Adipose tissue (tissue), 3 donors: Measurements from ENCODE around the gene SPRED2. TPM values are rescaled to one million over a fixed set of nuclear protein-coding genes. Genes with fewer than 3 reads are reported as not detected.

Experiments
- H3K27ac ChIP-seq: one replicate; pipeline ENCODE4 v1.5.1; 2013; ENCODE audit warnings: low read depth, low read length
- WGBS, 3 donors: extraction: QIAGEN DNeasy Blood & Tissue Kit; methylation state at CpG; one replicate each; pipeline ENCODE4 v1.1.7; 2013; 5-methylcytosine and 5-hydroxymethylcytosine counted together
- polyA plus RNA-seq, 3 donors: library from polyadenylated mRNA; stranded (reverse); fragments of 200-250 nt; gene quantifications; one replicate each; pipeline ENCODE4 v1.2.3, GENCODE V29; 2013
- donor health status: healthy with polysubstance abuse.
- donor health status: Bipolar disorder and iron deficiency.
- donor health status: healthy.

The SPRED2 gene
- polyA plus RNA-seq, 3 donors, result 8.0 to 21.1 (median 20.8) TPM

DNA sequence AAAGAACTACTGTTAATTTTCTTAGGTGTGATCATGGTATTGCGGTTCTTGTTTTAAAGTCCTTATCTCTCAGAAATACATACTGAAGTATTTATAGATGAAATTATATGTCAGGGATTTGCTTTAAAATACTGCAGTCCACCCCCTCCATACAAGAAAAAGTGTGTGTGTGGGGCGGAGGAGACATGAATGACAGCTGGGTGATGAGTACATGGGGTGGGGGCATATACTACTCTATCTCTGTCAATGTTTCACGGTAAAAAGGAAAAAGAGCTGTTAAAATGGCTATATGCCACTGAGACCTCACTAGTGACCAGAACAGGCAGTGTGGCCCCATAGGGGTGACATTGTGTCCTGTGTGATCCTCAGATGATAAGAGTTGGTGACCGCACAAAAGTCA lies 54.1 kb downstream of the SPRED2 start:
- H3K27ac ChIP-seq, result no peak overlapping the region
- WGBS, 3 donors, result 88 to 95% (median 89%) methylated on average over 4 of the region's 4 CpGs

DNA sequence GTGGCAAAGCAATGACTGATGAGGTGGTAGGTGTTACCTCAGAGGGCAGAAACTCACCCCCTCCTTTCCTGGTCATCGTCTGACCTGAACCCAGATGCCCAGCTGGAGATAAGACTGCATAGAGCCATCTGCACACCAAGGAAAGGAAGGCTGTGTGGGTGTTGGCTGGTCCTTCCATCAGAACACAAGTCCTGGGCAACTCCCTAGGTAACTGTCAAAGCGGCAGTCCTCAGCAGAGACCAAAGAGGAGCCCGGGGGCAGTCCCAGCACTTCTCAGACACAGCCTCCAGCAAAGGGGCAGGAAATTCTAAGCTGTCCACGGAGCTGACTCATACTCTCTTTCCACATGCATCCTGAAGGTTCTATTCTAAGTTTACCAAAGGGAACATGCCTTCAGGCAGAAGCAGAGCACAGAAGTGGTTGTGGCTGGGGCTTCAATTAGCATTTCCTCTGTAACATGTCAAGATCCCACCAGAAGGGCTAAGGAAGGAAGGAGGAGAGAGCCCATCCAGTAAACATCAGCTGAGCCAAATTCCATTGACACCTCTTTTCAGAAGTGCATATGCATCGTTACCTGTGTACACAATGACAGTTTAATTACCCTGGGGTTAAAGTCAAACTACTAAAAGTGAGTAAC lies 54.7 kb downstream of the SPRED2 start:
- WGBS, 3 donors, result 35 to 58% (median 40%) methylated on average over 5 of the region's 5 CpGs
- H3K27ac ChIP-seq, result no peak overlapping the region

DNA sequence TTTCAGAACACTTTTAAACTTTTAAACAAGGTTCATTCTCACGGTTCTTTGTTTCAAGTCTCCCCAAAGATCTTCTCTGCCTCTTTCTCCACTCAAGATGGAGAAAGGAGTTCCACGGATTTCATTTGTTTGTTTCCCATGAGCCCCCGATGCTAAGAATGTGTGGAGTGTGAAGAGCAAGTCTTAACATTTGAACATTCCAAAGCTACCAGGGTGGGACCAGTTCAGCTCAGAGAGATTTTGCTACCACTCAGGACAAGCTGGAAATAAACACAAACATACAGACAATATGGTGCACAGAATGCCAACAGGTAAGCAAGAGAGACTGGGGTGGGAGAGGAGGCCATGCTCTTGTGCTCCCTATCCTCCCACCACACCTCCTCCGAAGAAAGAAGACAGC lies 56.7 kb downstream of the SPRED2 start:
- WGBS, 3 donors, result 92 to 96% (median 94%) methylated on average over 4 of the region's 4 CpGs
- H3K27ac ChIP-seq, result no peak overlapping the region

DNA sequence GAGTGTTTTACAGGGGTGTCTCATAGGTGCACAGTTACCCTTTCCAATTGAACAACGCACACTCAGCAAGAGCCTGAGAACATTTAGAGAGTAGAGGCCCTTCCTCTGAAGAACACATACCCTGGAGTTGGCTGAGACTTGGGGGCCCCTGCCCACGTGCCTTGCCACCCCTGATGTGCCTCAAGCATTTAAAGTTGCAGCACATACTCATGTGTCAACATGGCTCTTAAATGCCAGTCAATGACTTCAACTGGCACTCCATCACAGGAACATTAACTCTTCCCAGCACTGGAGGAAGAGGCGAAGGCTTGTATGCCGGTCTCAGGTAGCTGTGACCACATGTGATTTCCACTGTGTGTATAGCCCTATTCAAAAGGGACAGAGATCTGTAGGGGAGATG lies 57.4 kb downstream of the SPRED2 start:
- WGBS, 3 donors, result 96 to 98% (median 96%) methylated on average over 4 of the region's 4 CpGs
- no peak overlapping the region for H3K27ac ChIP-seq

DNA sequence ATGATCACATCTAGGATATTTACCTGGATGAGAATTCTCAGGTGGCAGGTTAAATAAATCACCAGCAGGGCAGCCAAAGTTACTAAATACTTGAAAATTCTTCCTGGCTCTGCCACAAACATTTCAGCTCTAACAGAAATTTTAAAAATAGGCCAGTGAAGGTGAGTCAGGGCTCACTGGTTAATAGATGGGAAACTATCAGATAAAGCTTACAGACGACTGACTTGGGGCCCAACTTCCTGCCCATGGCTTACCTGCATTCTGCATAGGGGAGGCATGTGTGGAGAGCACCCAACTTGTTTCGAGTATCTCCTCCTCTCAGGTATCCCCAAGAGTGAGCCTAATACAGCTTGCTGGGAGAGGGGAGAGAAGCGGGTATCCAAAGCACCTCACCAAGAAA lies 57.8 kb downstream of the SPRED2 start:
- H3K27ac ChIP-seq, result no peak overlapping the region
- 70 to 80% (median 76%) methylated on average over 3 of the region's 3 CpGs for WGBS, 3 donors

DNA sequence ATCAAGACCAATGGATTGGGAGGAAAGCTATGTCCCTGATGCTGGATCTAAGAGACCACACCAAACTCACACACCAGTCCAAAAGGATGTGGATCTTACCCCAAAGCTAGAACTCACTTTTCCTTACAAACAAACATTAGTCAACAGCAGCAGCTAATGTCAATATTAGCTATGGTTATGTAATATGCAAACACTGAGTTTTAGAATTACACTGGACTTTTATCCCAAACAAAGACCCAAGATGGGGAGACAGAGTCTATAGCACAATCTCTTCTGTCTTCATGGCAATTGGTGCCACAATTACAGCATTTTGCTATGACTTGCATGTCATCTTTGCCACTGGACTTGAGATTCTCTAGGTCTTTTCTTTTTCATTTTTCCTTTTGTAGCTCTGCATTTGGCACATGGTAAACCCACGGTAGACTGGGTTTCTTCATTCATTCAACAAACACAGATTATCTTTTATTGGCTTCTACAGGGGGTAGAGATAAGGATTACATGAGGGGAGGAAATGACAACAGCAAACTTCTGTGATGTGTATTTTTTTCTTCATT lies 59.0 kb downstream of the SPRED2 start:
- no peak overlapping the region for H3K27ac ChIP-seq
- 36 to 82% (median 67%) methylated on average over 1 of the region's 1 CpG for WGBS, 3 donors

DNA sequence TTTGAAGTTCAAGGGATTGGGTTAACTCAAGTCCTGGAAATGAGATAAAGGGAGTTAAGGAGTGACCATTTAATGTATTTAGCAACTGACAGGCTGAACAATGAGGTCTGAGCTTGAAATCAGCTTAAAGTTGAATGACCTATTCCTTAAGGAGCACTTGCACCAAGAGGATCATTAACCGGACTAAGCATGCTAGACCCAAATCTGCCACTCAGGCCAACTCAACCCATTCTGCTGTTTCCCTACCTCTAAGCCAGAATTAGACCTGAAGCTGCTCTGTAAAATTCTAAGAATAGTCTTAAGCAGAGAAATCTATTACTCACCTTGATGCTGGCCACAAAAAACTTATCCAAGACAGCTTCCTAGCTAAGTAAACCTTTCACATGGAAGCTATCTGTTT lies 59.8 kb downstream of the SPRED2 start:
- no peak overlapping the region for H3K27ac ChIP-seq
- 50 to 79% (median 67%) methylated on average over 1 of the region's 1 CpG for WGBS, 3 donors

DNA sequence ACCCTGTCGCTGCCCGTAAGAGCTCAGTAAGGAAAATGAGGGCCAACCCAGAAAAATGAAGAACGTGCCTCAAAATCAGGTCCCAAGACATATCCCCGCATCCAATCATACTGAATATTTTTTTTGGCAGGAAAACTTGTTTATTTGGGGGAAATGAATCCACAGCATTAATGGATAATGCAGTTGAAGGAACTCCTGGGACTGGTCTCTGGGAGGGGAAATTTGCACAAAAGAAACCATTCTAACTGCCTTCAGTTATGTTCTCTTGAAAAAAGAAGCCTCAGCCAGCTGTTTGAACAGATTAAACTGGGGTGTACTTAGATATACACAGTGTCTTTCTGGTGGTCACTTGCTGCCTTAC lies 61.3 kb downstream of the SPRED2 start:
- H3K27ac ChIP-seq, result no peak overlapping the region
- WGBS, 3 donors, result 54 to 75% (median 63%) methylated on average over 4 of the region's 4 CpGs

DNA sequence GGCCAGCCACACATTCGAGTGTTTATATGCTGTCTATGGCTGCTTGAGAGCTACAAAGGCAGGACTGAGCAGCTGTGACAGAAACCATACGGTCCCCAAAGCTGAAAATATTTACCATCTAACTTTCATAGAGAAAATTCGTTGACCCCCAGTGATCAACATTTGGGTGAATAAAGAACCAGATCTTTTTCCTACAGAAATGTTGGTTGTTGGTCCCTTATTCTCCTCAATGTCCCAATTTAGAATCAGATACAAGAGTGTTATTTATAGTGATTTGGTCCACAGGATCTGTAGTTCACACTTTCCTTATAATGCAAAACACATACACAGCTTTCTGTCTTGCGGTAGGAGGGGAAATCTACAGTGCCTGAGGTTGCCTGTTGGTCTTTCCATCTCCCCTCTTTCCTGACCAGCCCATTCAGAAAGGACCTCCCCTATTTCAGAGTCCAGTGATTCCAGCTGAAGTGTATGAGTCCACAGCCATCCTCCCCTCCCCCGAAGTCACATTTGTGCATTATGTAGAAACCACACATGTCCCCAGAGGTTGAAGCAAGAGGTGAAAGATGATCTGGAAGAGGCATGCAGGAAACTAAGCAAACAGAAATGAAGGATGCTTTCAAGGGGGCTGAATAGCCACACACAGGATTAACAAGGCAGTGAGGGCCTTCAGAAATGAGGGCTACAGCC lies 61.9 kb downstream of the SPRED2 start:
- 68 to 84% (median 77%) methylated on average over 5 of the region's 5 CpGs for WGBS, 3 donors

DNA sequence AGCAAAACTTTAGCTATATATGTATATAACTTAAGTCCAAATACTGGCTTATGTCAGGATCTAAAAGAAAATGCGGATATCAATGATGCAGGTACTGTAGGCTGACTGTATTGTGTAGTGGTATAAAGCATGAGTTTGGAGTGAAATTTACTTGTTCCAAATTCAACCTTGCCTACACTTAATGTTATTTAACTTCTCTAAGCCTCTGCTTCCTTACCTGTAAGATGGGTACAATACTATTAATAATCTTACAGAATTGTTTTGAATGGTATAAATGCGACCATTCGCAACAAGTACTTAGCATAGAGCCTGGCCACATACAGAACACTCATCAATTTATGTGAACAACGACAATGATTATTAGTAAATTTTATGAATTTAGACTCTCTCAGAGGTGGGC lies 62.4 kb downstream of the SPRED2 start:
- 84 to 96% (median 95%) methylated on average over 4 of the region's 4 CpGs for WGBS, 3 donors
- no peak overlapping the region for H3K27ac ChIP-seq

More for the DNA sequence above, 61.9 kb downstream of the SPRED2 start:
- H3K27ac ChIP-seq, result no peak overlapping the region

DNA sequence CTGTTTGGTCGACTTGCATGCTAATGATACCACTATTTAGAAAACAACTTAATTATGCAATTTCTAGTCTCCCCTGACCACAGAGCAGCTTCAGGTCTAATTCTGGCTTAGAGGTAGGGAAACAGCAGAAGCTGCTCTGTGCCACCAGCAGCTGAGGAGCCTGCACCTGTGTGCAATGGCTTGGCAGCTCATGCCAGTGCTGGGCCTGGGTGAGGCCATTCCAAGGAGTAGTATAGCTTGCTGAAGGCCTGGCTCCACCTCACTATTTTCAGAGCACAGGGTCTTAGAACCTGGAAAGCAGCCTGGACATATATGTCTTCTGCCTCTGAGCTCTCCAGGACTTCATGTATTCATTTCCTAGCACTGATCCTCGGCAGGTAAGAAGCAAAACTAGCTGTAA lies 62.8 kb downstream of the SPRED2 start:
- 76 to 92% (median 84%) methylated on average over 2 of the region's 2 CpGs for WGBS, 3 donors
- no peak overlapping the region for H3K27ac ChIP-seq

DNA sequence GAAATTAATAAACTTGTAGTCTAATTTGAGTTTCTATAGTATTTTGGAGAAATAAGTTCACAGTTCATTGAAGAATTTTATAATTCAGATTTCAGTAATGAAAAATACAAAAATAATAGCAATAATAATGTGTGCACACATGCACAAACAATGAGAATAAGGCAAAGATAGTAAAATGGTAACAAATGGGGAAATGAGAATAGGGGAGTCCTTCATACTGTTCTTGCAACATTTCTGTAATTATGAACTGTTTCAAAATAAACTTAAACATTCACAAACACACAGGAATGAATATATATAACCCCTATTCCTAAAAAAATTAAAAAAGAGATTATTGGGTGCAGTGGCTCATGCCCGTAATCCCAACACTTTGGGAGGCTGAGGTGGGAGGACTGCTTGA lies 63.9 kb downstream of the SPRED2 start:
- WGBS, 3 donors, result 90 to 100% (median 92%) methylated on average over 1 of the region's 1 CpG
- no peak overlapping the region for H3K27ac ChIP-seq

DNA sequence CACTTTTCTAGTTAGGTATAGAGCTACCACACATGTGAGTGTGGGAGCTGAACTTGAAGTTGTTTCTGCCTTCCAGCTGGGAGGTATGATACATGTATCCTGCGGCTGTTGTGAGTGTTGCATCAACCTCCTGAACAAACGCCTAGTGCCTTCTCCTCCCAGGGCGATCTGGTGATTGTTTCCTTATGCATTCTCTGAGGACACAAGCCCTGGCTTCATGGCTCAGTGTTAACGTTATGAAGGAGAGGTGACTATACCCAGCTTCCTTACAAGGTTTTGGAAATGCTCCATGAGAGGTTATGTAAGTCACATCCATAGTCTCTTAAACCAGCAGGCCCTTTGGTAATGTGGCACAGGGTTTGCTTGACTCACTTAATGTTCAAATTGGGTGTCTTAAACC lies 64.9 kb downstream of the SPRED2 start:
- 24 to 51% (median 34%) methylated on average over 4 of the region's 4 CpGs for WGBS, 3 donors
- no peak overlapping the region for H3K27ac ChIP-seq

DNA sequence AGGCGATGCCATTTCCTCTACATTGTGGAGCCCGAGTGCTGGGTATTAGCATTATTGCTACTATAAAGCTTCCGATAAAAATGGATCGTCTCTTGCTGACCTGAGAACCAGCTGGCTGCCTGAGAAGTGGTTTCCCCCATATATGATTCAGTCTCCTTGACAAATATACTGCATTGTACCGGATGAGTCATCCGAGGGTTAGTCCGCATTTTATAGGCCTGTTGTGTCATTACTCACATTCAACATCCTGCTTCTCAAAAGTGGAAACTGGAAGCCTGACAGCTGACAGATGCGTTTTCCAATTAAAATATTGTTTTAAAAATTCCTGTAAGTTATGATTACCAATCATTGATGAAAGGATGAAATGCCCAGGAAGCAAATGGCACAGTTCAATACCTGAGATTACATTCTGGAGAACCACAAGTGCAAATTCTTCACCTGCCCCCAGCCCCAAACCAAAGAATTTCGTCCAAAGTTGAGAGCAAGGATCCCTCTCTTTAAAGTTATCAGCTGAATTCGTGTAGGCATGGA lies 65.7 kb downstream of the SPRED2 start:
- H3K27ac ChIP-seq, result no peak overlapping the region
- WGBS, 3 donors, result 34 to 68% (median 42%) methylated on average over 10 of the region's 10 CpGs

DNA sequence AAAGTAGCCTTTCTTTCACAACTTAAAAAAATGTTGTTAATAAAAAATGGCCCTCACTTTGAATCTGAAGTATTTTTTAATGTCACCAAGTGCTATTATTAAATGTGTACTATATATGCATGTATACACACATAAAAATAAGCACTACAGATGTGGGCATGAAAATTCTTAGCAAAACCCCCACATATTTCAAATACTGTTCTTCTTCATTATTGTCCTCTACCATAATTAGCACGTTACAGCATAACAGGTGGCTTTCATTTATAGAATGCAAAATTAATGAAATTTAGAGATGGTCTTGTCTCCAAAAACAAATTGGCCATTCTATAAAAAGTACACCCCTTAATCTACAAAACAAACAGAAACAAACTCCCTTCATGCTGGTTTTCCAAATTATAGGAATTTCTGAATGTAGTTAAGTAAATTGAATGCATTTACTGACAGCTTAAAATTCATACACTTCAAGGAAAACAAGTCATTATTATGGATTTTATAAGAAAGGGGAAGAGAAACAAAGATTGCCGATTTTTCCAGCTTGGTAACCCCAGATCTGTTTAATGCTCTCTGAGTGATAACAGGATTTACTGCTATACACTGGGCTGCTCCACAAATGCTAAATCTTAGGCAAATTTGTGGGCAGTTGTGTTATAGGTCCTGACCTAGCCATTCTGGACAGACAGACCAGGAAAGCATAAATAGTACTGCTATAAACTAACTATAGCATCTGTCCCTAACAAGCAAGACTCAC lies 67.2 kb downstream of the SPRED2 start:
- H3K27ac ChIP-seq, result no peak overlapping the region
- WGBS, 3 donors, result 71 to 82% (median 79%) methylated on average over 2 of the region's 2 CpGs

DNA sequence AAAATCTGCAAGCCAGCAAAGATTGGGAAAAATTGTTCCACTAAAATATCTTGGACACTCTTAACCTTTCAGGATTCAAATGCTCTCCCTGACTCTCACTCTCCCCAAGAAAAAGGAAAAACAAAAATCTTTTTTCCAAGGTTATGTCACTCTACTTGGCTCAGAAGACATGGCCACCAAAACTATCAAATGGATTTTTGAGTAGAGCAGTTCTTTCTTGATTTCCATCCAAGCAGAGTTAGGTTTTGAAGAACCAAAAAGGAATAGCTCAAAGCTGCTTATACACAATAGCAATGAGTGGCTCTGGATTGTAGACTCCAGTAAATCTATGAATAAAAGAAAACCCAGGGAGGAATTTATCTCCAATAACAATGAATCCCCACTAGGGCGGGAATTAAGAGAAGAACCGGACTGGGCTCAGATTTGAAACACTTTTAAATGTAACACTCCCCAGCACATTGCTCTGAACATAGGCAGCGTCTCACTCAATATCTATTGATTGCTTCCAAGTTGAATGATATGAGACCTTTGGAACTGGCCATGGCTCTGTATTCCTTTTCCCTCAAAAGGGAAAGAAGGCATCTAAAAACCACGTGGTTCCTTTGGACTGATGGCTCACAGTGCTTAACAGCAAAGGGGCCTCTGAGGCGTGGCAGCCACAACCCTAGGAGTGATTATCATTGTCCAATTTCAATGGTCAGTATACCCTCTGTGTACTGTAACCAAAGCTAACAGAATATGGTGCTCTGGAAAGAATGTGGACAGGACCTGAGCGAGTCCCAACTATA lies 68.3 kb downstream of the SPRED2 start:
- no peak overlapping the region for H3K27ac ChIP-seq
- 71 to 81% (median 72%) methylated on average over 6 of the region's 6 CpGs for WGBS, 3 donors

DNA sequence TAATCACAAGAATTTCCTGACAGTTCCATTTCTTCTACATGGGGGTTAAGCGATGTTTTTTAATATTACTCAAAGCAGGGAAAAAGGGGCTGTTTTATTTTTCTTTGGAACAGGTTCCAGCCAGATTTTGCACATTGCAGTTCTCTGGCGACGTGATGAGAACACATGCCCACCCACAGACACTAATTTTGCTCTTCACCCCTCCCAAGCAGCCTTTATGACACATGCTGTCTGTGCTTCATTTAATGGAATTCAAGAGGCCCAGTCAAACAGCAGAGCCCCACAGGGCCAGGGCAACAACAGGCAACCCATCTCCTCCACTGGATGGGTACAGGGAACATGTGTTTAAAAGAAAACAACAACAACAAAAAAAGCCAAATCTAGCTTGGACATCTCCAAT lies 70.8 kb downstream of the SPRED2 start:
- 60 to 77% (median 64%) methylated on average over 3 of the region's 3 CpGs for WGBS, 3 donors
- no peak overlapping the region for H3K27ac ChIP-seq

DNA sequence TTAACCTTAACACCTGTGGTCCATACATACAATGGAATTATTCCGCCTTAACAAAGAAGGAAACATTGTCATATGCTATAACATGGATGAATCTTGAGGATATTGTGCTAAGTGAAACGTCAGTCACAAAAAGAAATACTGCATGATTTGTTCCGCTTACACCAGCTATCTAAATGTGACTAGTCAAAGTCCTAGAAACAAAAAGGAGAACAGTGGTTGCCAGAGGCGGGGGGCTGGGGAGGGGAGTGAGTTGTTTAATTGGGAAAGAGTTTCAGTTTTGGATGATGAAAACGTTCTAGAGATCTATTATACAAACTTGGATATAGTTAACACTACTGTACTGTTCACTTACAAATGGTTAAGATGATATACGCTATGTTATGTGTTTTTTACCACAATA lies 72.0 kb downstream of the SPRED2 start:
- no peak overlapping the region for H3K27ac ChIP-seq
- 74 to 88% (median 78%) methylated on average over 6 of the region's 6 CpGs for WGBS, 3 donors
